Panc1 (cell line): Measurements from ENCODE around the gene NEK7. TPM values are rescaled to one million over a fixed set of nuclear protein-coding genes. Genes with fewer than 3 reads are reported as not detected.

Experiments used
- ATAC-seq: fragments of 200-7000 bp; cut with Tn5 transposase; 2 replicates; pipeline ENCODE4 v1.9.1; 2020; ENCODE audit warnings: mild to moderate bottlenecking, moderate library complexity
- BruUV-seq: library from RNA; stranded (reverse); fragments of 400-500 nt; replicated peaks from 2 replicates; lab custom pipeline; 2021; lab: Mats Ljungman, UMichigan
- CTCF ChIA-PET: fragments of 300-600 bp; sonication (Branson Sonifier 250); formaldehyde crosslinking; loops from one replicate; lab custom pipeline; 2022; ENCODE audit warnings: antibody characterized with exemption; lab: Charles Lee
- POLR2A ChIA-PET: fragments of 300-600 bp; sonication (Branson Sonifier 250); formaldehyde crosslinking; loops from one replicate; lab custom pipeline; 2022; ENCODE audit warnings: antibody characterized with exemption; lab: Charles Lee
- DNase-seq: peaks from one replicate; pipeline ENCODE4 v3.0.0-alpha.2; 2010; ENCODE audit warnings: low read depth, low spot score
- H3K27ac ChIP-seq: 2 replicates; pipeline ENCODE4 v1.5.1; 2011; ENCODE audit warnings: mild to moderate bottlenecking, low read length, inconsistent platforms
- H3K27me3 ChIP-seq: fragments of 200-500 bp; sonication (Bioruptor generic); 2 replicates; pipeline ENCODE4 v1.6.0; 2014; ENCODE audit warnings: low read length, inconsistent platforms; ENCODE audit not compliant: control insufficient read depth, insufficient read depth
- H3K36me3 ChIP-seq: fragments of 200-500 bp; sonication (Bioruptor generic); 2 replicates; pipeline ENCODE4 v1.5.1; 2014; ENCODE audit warnings: inconsistent platforms, mild to moderate bottlenecking, low read length, moderate library complexity; ENCODE audit not compliant: control insufficient read depth, insufficient read depth
- H3K4me1 ChIP-seq: 2 replicates; pipeline ENCODE4 v1.5.1; 2011; ENCODE audit warnings: inconsistent platforms, mild to moderate bottlenecking, low read length, moderate library complexity; ENCODE audit not compliant: control insufficient read depth, insufficient read depth
- H3K4me3 ChIP-seq, 2 experiments: 2 replicates each; pipeline ENCODE4 v1.5.1; 2011 to 2012; ENCODE audit warnings: low read depth in 2 of 2, low read length in 2 of 2, mild to moderate bottlenecking in 2 of 2, inconsistent platforms in 1 of 2, moderate library complexity in 1 of 2
- H3K9me3 ChIP-seq: fragments of 200-500 bp; sonication (Bioruptor generic); 2 replicates; pipeline ENCODE4 v1.5.1; 2014; ENCODE audit warnings: low read depth, mild to moderate bottlenecking, inconsistent platforms, low read length, moderate library complexity; ENCODE audit not compliant: control insufficient read depth, insufficient read depth
- POLR2AphosphoS5 ChIP-seq: IDR thresholded peaks from 2 replicates; pipeline ENCODE4 v1.6.1; 2012; ENCODE audit warnings: mild to moderate bottlenecking, low read depth, low read length, moderate library complexity
- SIN3A ChIP-seq: IDR thresholded peaks from 2 replicates; pipeline ENCODE4 v1.6.1; 2012; ENCODE audit warnings: low read depth, mild to moderate bottlenecking, low read length, moderate library complexity, borderline replicate concordance; ENCODE audit not compliant: insufficient read depth
- TCF7L2 ChIP-seq: IDR thresholded peaks from 2 replicates; pipeline ENCODE4 v1.6.1; 2011; ENCODE audit warnings: mild to moderate bottlenecking, low read depth, low read length, inconsistent platforms
- in situ Hi-C: cut with HindIII; loops from 2 replicates; pipeline ENCODE4 v1.10.0; 2016; ENCODE audit warnings: low sequenced_read_pairs, low pct_unique_long_range_greater_than_20kb
- intact Hi-C: fragments of 100-400 bp; cut with micrococcal nuclease; formaldehyde crosslinking; loops from one replicate; pipeline ENCODE4 v1.10.0; 2022; ENCODE audit not compliant: unreplicated experiment
- total RNA-seq: library from RNA; stranded (reverse); gene quantifications from one replicate; pipeline ENCODE4 v1.2.1, GENCODE V29; 2021; ENCODE audit not compliant: unreplicated experiment
- TF ChIP-seq, protein P1 (sequence below), 2 experiments: IDR thresholded peaks; 2 replicates each; pipeline ENCODE4 v1.6.1; 2011 to 2012; ENCODE audit warnings: low read depth in 2 of 2, control low read depth in 1 of 2, low read length in 1 of 2, mild to moderate bottlenecking in 1 of 2, moderate library complexity in 1 of 2; ENCODE audit not compliant: insufficient read depth in 1 of 2
- TF ChIP-seq, protein P2 (sequence below): fragments of 450-650 bp; IDR thresholded peaks from 2 replicates; pipeline ENCODE4 v1.5.1; 2017; ENCODE audit warnings: mild to moderate bottlenecking

Gene NEK7
- total RNA-seq, 1 experiment from 2014 or later: 53.0 TPM

DNA sequence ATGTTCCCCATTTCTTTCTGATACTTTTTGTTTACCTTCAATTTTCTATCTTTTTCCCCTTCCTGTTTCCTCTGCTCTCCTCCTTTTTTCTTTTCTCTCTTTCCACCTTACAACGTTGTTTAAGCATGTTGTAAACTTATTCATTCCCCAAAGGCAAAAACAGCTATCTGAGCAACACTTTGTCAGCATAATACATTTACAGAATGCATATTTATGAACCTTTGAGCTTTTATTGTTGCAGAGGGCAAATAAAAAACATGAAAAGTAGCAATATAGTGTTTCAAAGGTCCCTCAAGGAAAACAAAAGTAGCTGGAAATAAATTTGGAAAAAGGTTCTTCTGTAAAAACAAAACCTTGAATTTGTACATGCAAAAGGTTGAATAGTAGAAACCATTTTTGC, 214.2 kb downstream of the NEK7 start:
- in situ Hi-C loops: no loop called here
- Histone ChIP-seq H3K27me3 (no peaks in the 10 kb centered on the region), H3K4me3 (no peak overlapping the region), H3K36me3 (no peaks in the 10 kb centered on the region), H3K4me1 (no peaks in the 10 kb centered on the region), H3K27ac (no peak overlapping the region), H3K9me3 (peaks cover 14% of the 10 kb centered on the region; the same call in 1 of the 2 replicates)
- BruUV-seq: no TSS peak
- no peak for ATAC-seq
- intact Hi-C loops: no loop called here
- ChIA-PET CTCF (no interaction called here), POLR2A (no interaction called here)
- TF ChIP-seq TCF7L2 (no peak), SIN3A (no peak), POLR2AphosphoS5 (no peak)
- TF ChIP-seq, protein P1, sequence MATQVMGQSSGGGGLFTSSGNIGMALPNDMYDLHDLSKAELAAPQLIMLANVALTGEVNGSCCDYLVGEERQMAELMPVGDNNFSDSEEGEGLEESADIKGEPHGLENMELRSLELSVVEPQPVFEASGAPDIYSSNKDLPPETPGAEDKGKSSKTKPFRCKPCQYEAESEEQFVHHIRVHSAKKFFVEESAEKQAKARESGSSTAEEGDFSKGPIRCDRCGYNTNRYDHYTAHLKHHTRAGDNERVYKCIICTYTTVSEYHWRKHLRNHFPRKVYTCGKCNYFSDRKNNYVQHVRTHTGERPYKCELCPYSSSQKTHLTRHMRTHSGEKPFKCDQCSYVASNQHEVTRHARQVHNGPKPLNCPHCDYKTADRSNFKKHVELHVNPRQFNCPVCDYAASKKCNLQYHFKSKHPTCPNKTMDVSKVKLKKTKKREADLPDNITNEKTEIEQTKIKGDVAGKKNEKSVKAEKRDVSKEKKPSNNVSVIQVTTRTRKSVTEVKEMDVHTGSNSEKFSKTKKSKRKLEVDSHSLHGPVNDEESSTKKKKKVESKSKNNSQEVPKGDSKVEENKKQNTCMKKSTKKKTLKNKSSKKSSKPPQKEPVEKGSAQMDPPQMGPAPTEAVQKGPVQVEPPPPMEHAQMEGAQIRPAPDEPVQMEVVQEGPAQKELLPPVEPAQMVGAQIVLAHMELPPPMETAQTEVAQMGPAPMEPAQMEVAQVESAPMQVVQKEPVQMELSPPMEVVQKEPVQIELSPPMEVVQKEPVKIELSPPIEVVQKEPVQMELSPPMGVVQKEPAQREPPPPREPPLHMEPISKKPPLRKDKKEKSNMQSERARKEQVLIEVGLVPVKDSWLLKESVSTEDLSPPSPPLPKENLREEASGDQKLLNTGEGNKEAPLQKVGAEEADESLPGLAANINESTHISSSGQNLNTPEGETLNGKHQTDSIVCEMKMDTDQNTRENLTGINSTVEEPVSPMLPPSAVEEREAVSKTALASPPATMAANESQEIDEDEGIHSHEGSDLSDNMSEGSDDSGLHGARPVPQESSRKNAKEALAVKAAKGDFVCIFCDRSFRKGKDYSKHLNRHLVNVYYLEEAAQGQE (IDR thresholded peaks at IDR 0.05; ENCODE audit: insufficient read depth in 1 of 2, low read depth in 2 of 2, low read length in 1 of 2): no peak
- TF ChIP-seq, protein P2, sequence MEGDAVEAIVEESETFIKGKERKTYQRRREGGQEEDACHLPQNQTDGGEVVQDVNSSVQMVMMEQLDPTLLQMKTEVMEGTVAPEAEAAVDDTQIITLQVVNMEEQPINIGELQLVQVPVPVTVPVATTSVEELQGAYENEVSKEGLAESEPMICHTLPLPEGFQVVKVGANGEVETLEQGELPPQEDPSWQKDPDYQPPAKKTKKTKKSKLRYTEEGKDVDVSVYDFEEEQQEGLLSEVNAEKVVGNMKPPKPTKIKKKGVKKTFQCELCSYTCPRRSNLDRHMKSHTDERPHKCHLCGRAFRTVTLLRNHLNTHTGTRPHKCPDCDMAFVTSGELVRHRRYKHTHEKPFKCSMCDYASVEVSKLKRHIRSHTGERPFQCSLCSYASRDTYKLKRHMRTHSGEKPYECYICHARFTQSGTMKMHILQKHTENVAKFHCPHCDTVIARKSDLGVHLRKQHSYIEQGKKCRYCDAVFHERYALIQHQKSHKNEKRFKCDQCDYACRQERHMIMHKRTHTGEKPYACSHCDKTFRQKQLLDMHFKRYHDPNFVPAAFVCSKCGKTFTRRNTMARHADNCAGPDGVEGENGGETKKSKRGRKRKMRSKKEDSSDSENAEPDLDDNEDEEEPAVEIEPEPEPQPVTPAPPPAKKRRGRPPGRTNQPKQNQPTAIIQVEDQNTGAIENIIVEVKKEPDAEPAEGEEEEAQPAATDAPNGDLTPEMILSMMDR: no peak
- no peak for DNase-seq

Other genes starting within 250 kb of the NEK7 start
- not detected for gene LHX9, start 239.6 kb upstream of the NEK7 start, total RNA-seq